GM12864 (cell line): ENCODE results near the gene TMEM132D.

ENCODE experiments used
- DNase-seq: peaks from one replicate; pipeline ENCODE4 v3.0.0-alpha.2; 2011; ENCODE audit warnings: low read depth
- H3K4me3 ChIP-seq: 2 replicates; pipeline ENCODE4 v1.5.1; 2011; ENCODE audit warnings: mild to moderate bottlenecking, low read depth, low read length, control low read depth
- CTCF ChIP-seq: IDR thresholded peaks from 2 replicates; pipeline ENCODE4 v1.5.1; 2011; ENCODE audit warnings: low read depth, mild to moderate bottlenecking, moderate library complexity, low read length, control low read depth, inconsistent platforms; ENCODE audit errors: missing control alignments

The TMEM132D gene

GRCh38 chr12:129096968-129097367 is 806.9 kb downstream of the TMEM132D start:
- no peak overlapping the region for H3K4me3 ChIP-seq
- no peak for DNase-seq
- no peak for TF ChIP-seq CTCF

GRCh38 chr12:129096184-129096583 is 807.6 kb downstream of the TMEM132D start:
- no peak for DNase-seq
- no peak overlapping the region for H3K4me3 ChIP-seq
- TF ChIP-seq CTCF: no peak

- no peak overlapping the region for H3K4me3 ChIP-seq
Observed at GRCh38 chr12:129089576-129089975, 814.2 kb downstream of the TMEM132D start.

GRCh38 chr12:129084875-129085826 is 818.7 kb downstream of the TMEM132D start:
- no peak for DNase-seq

More at GRCh38 chr12:129089576-129089975, 814.2 kb downstream of the TMEM132D start:
- no peak for DNase-seq
- TF ChIP-seq CTCF: no peak

GRCh38 chr12:129083121-129083840 is 820.5 kb downstream of the TMEM132D start:
- no peak for TF ChIP-seq CTCF
- no peak for DNase-seq
- H3K4me3 ChIP-seq: no peak overlapping the region

More at GRCh38 chr12:129084875-129085826, 818.7 kb downstream of the TMEM132D start:
- no peak for TF ChIP-seq CTCF
- no peak overlapping the region for H3K4me3 ChIP-seq

- no peak for DNase-seq
- no peak for TF ChIP-seq CTCF
- H3K4me3 ChIP-seq: no peak overlapping the region
Observed at GRCh38 chr12:129082441-129082840, 821.4 kb downstream of the TMEM132D start.
